CD14-positive monocyte (primary cell): ENCODE measurements around the gene KLF3. TPM values are rescaled to one million over a fixed set of nuclear protein-coding genes. Genes with fewer than 3 reads are reported as not detected.
"Not testable (repeated sequence)": the region's sequence is repeated elsewhere in the genome, so short reads cannot be mapped to it uniquely, and the experiment has no call there.

Experiments used
- DNase-seq, 3 donors: peaks; one replicate each; pipeline ENCODE4 v3.0.0-alpha.2; 2011 to 2022
- H2AFZ ChIP-seq: 2 replicates; pipeline ENCODE4 v1.6.0; 2012; ENCODE audit warnings: mild to moderate bottlenecking, low read depth, low read length, inconsistent platforms; ENCODE audit not compliant: insufficient read depth, poor library complexity, severe bottlenecking
- H3K27ac ChIP-seq, 2 donors: 1 replicate in 1 of 2; 2 replicates in 1 of 2; pipeline ENCODE4 v1.5.1; 2012 to 2013; ENCODE audit warnings: low read length in 2 of 2, control low read depth in 1 of 2, inconsistent platforms in 1 of 2, low read depth in 1 of 2, mild to moderate bottlenecking in 1 of 2
- H3K27me3 ChIP-seq, 2 donors: one replicate each; pipeline versions ENCODE4 v1.6.0 to v1.6.1; 2011 to 2013; ENCODE audit warnings: low read length in 2 of 2; ENCODE audit not compliant: control insufficient read depth in 2 of 2, insufficient read depth in 2 of 2
- H3K36me3 ChIP-seq, 2 donors: replicated peaks in 1 of 2; 1 replicate in 1 of 2; 2 replicates in 1 of 2; pipeline versions ENCODE4 v1.5.1 to v1.6.1; 2012 to 2013; ENCODE audit warnings: low read length in 2 of 2, control low read depth in 1 of 2, inconsistent platforms in 1 of 2, mild to moderate bottlenecking in 1 of 2; ENCODE audit not compliant: insufficient read depth in 2 of 2, control insufficient read depth in 1 of 2
- H3K4me1 ChIP-seq, 2 donors: 1 replicate in 1 of 2; 2 replicates in 1 of 2; pipeline versions ENCODE4 v1.5.1 to v1.6.1; 2012 to 2013; ENCODE audit warnings: low read length in 2 of 2, control low read depth in 1 of 2, inconsistent platforms in 1 of 2, mild to moderate bottlenecking in 1 of 2, moderate library complexity in 1 of 2; ENCODE audit not compliant: insufficient read depth in 2 of 2, control insufficient read depth in 1 of 2
- H3K4me2 ChIP-seq: replicated peaks from 2 replicates; pipeline ENCODE3; 2012; ENCODE audit warnings: low read length, moderate library complexity, mild to moderate bottlenecking; ENCODE audit not compliant: poor library complexity, severe bottlenecking; ENCODE audit errors: extremely low read depth
- H3K4me3 ChIP-seq, 3 experiments: fragments of 200-600 bp in 1 of 3; sonication (generic) in 1 of 3; replicated peaks in 1 of 3; 1 replicate in 2 of 3; 2 replicates in 1 of 3; pipeline ENCODE4 v1.5.1; 2011 to 2013; ENCODE audit warnings: low read length in 3 of 3, mild to moderate bottlenecking in 3 of 3, control low read depth in 2 of 3, low read depth in 2 of 3, inconsistent platforms in 1 of 3, moderate library complexity in 1 of 3
- H3K79me2 ChIP-seq: 2 replicates; pipeline ENCODE4 v1.6.0; 2012; ENCODE audit warnings: mild to moderate bottlenecking, control low read depth, inconsistent platforms, low read length, moderate library complexity; ENCODE audit not compliant: insufficient read depth
- H3K9ac ChIP-seq: 2 replicates; pipeline ENCODE4 v1.6.0; 2017; ENCODE audit warnings: low read length, mild to moderate bottlenecking; ENCODE audit not compliant: insufficient read depth, poor library complexity, severe bottlenecking
- H3K9me3 ChIP-seq, 2 donors: replicated peaks in 1 of 2; 1 replicate in 1 of 2; 2 replicates in 1 of 2; pipeline versions ENCODE4 v1.5.1 to v1.6.1; 2012 to 2013; ENCODE audit warnings: low read length in 2 of 2, control low read depth in 1 of 2; ENCODE audit not compliant: control insufficient read depth in 1 of 2, insufficient read depth in 1 of 2
- H4K20me1 ChIP-seq: 2 replicates; pipeline ENCODE4 v1.6.0; 2012; ENCODE audit warnings: mild to moderate bottlenecking, low read length, control low read depth, moderate library complexity; ENCODE audit not compliant: insufficient read depth
- H3K27ac Mint-ChIP-seq, 7 donors: one replicate each; pipeline ENCODE4 v1.8.0; 2020; ENCODE audit warnings: mild to moderate bottlenecking in 7 of 7, mixed read lengths in 7 of 7, moderate library complexity in 6 of 7, inconsistent platforms in 2 of 7
- H3K27me3 Mint-ChIP-seq, 3 donors: one replicate each; pipeline ENCODE4 v1.8.0; 2021 to 2022; ENCODE audit warnings: low read depth in 3 of 3, mild to moderate bottlenecking in 3 of 3, mixed read lengths in 3 of 3, moderate library complexity in 3 of 3, inconsistent platforms in 1 of 3
- H3K36me3 Mint-ChIP-seq, 2 donors: one replicate each; pipeline ENCODE4 v1.8.0; 2020; ENCODE audit warnings: mixed read lengths in 2 of 2, inconsistent platforms in 1 of 2, mild to moderate bottlenecking in 1 of 2
- H3K4me1 Mint-ChIP-seq: one replicate; pipeline ENCODE4 v1.8.0; 2020; ENCODE audit warnings: mild to moderate bottlenecking, mixed read lengths
- H3K4me3 Mint-ChIP-seq, 2 donors: one replicate each; pipeline ENCODE4 v1.8.0; 2020; ENCODE audit warnings: mild to moderate bottlenecking in 2 of 2, mixed read lengths in 2 of 2, moderate library complexity in 1 of 2
- H3K9me3 Mint-ChIP-seq, 7 donors: one replicate each; pipeline ENCODE4 v1.8.0; 2020 to 2022; ENCODE audit warnings: mixed read lengths in 7 of 7, mild to moderate bottlenecking in 6 of 7, moderate library complexity in 6 of 7, inconsistent platforms in 2 of 7
- CTCF ChIP-seq: fragments of 200-600 bp; IDR thresholded peaks from one replicate; pipeline ENCODE4 v1.8.0; 2022; ENCODE audit warnings: antibody characterized with exemption, mild to moderate bottlenecking
- WGBS: methylation state at CpG from one replicate; pipeline ENCODE4 v1.1.5; 2013; ENCODE audit warnings: missing lambda C conversion rate; ENCODE audit not compliant: insufficient coverage; 5-methylcytosine and 5-hydroxymethylcytosine counted together
- intact Hi-C, 2 donors: fragments of 100-400 bp; cut with micrococcal nuclease; formaldehyde crosslinking; loops; one replicate each; pipeline versions ENCODE4 v1.15.0 to v1.15.1; 2023
- polyA plus RNA-seq, 3 donors: library from polyadenylated mRNA; depleted of rRNA in 1 of 3; unstranded in 2 of 3; stranded (reverse) in 1 of 3; fragments of 300-500 nt in 2 of 3; fragments of >200 nt in 1 of 3; fragmentation: Illumina TruSeq in 2 of 3; gene quantifications; 1 replicate in 2 of 3; 2 replicates in 1 of 3; pipeline ENCODE4 v1.2.3, GENCODE V29; 2012 to 2021

The KLF3 gene
- polyA plus RNA-seq, 3 donors, result 46.3 to 95.7 (median 53.9) TPM

DNA sequence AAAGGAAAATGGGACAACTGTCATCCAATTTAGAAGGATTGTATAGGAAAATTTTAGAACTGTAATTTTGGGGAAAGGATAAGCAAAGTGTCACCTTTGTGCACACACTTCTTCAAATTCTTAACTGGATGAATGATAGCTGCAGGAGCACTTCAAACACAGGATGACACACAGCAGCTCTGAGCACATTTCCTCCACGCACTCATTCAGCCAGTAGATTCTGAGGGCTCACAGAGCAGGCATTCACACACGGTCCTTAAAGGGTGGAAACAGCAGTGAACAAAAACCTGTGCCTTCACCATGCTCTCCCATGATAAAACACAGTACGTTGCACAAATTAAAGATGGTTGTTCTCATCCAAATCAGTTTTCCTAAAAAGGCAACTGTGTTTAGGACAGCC is 38.5 kb upstream of the KLF3 start:
- no peak overlapping the region for H3K27ac Mint-ChIP-seq

DNA sequence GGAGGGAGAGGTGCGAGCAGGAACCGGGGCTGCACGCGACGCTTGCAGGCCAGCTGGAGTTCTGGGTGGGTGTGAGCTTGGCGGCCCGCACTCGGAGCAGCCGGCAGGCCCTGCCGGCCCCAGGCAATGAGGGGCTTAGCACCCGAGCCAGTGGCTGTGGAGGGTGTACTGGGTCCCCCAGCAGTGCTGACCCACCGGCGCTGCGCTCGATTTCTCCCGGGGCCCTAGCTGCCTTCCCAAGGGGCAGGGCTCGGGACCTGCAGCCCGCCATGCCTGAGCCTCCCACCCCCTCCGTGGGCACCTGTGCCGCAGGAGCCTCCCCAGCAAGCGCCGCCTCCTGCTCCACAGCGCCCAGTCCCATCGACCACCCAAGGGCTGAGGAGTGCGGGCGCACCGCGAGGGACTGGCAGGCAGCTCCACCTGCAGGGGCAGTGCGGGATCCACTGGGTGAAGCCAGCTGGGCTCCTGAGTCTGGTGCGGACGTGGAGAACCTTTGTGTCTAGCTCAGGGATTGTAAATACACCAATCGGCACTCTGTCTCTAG is 37.0 kb upstream of the KLF3 start:
- H4K20me1 ChIP-seq, H3K4me3 ChIP-seq, DNase-seq, H3K36me3 ChIP-seq, H3K4me1 Mint-ChIP-seq, H3K27me3 Mint-ChIP-seq, H3K4me2 ChIP-seq, H2AFZ ChIP-seq, H3K27me3 ChIP-seq, H3K36me3 Mint-ChIP-seq, H3K4me1 ChIP-seq, H3K79me2 ChIP-seq, intact Hi-C loops, H3K27ac ChIP-seq, H3K9me3 ChIP-seq, H3K9ac ChIP-seq, H3K4me3 Mint-ChIP-seq, H3K9me3 Mint-ChIP-seq: not testable (repeated sequence)
- 91% methylated on average over 28 of the region's 32 CpGs for WGBS
- peak overlapping the region in 1 of 7 donors; percentile 33 for H3K27ac Mint-ChIP-seq

More for the DNA sequence above, 38.5 kb upstream of the KLF3 start:
- Histone ChIP-seq H3K9me3 (no peaks in the 10 kb centered on the region), H3K36me3 (no peaks in the 10 kb centered on the region), H3K4me1 (peaks cover 15 to 23% of the 10 kb centered on the region in 2 donors), H3K27me3 (no peaks in the 10 kb centered on the region), H3K9ac (no peak overlapping the region), H3K4me3 (no peak overlapping the region), H3K4me2 (no peak overlapping the region), H2AFZ (no peak overlapping the region), H4K20me1 (no peaks in the 10 kb centered on the region), H3K79me2 (no peaks in the 10 kb centered on the region), H3K27ac (no peak overlapping the region)
- no peak for DNase-seq
- H3K4me1 Mint-ChIP-seq, result peaks cover 15% of the 10 kb centered on the region
- no peaks in the 10 kb centered on the region for H3K27me3 Mint-ChIP-seq
- no peak for TF ChIP-seq CTCF
- H3K4me3 Mint-ChIP-seq, result no peak overlapping the region
- peaks cover 0 to 2% (median 0%) of the 10 kb centered on the region in 7 donors for H3K9me3 Mint-ChIP-seq
- no peaks in the 10 kb centered on the region for H3K36me3 Mint-ChIP-seq
- WGBS, result 100% methylated on average over 2 of the region's 3 CpGs
- intact Hi-C loops, result no loop called here
